ENCODE results near the gene GYS2.

GRCh38 chr12:21585485-21585884 is 19.2 kb downstream of the GYS2 start:
- TF ChIP-seq CTCF (conservative IDR thresholded peaks at IDR 0.05 in 1 of 2, IDR thresholded peaks at IDR 0.05 in 1 of 2; ENCODE audit: low read depth in 1 of 2, low read length in 2 of 2), result no peak
- TF ChIP-seq EZH2 (IDR thresholded peaks at IDR 0.05; ENCODE audit: low read length, missing control alignments), result no peak
